ENCODE results near the gene FLNB.

FLNB gene

GRCh38 chr3:57961177-57961827 lies 46.9 kb upstream of the FLNB start:
- Mint-ChIP-seq H3K36me3 (ENCODE audit: low read depth) (no peaks in the 10 kb centered on the region), H3K4me1 (peaks cover 16% of the 10 kb centered on the region), H3K9me3 (no peaks in the 10 kb centered on the region), H3K4me3 (no peak overlapping the region), H3K27me3 (ENCODE audit: low read depth, poor library complexity) (peaks cover 6% of the 10 kb centered on the region), H3K27ac (no peak overlapping the region)
- TF ChIP-seq CTCF (IDR thresholded peaks at IDR 0.05): no peak
- DNase-seq: no peak

DNA sequence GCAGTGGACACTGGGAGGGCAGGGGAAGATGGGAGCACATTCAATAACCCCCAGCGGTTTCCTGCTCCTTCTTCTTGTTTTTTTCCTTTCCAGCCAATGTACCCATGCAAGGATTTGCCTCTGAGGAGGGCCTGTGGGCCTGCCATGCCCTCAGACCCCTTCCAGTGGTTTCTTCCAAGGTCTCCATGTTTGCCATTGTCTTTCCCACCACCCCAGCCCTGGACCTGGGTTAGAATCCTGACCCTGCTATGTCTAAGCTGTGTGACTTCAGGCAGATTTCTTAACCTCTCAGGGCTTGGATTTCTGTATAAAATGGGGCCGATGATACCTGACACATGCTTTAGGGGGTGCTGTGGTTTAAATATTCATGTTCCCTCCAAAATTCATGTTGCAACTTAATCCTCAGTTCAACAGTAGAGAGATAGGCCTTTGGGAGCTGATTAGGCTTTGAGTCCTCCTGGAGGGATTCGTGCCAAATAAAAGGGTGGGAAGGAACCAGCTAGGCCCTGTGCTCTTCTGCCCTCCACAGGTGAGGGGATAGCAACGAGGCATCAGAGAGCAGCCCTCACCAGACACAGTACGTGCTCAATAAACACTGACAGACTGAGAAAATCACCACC lies 46.3 kb upstream of the FLNB start:
- Mint-ChIP-seq H3K4me1 (peaks cover 16% of the 10 kb centered on the region), H3K9me3 (no peaks in the 10 kb centered on the region), H3K27me3 (ENCODE audit: low read depth, poor library complexity) (peaks cover 6% of the 10 kb centered on the region), H3K36me3 (ENCODE audit: low read depth) (no peaks in the 10 kb centered on the region), H3K27ac (no peak overlapping the region), H3K4me3 (no peak overlapping the region)
- DNase-seq: no peak
- no peak for TF ChIP-seq CTCF (IDR thresholded peaks at IDR 0.05)

DNA sequence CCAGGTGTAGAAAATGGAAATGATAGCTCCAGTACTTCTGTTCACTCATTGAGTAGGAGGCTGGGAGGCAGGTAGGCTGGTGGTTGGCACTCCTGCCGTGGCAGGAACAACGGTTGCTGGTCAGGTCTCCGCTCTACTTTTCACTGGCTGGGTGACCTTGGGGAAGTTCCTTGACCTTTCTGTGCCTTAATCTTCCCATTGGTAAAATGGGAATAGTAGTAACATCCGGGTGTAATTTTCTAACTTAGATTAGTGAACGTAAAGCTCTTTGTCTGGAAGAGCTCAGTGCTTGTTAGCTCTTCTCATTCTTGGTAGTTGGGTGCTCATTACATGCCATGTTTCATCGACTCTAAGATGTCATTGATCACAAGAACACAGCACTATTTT lies 45.8 kb upstream of the FLNB start:
- Mint-ChIP-seq H3K4me3 (no peak overlapping the region), H3K36me3 (ENCODE audit: low read depth) (no peaks in the 10 kb centered on the region), H3K9me3 (no peaks in the 10 kb centered on the region), H3K27me3 (ENCODE audit: low read depth, poor library complexity) (peaks cover 6% of the 10 kb centered on the region), H3K27ac (no peak overlapping the region), H3K4me1 (peaks cover 16% of the 10 kb centered on the region)
- DNase-seq: no peak
- TF ChIP-seq CTCF (IDR thresholded peaks at IDR 0.05): no peak

- DNase-seq: no peak
- Mint-ChIP-seq H3K9me3 (no peaks in the 10 kb centered on the region), H3K27me3 (ENCODE audit: low read depth, poor library complexity) (peaks cover 6% of the 10 kb centered on the region), H3K36me3 (ENCODE audit: low read depth) (no peaks in the 10 kb centered on the region), H3K4me3 (no peak overlapping the region), H3K4me1 (peaks cover 14% of the 10 kb centered on the region), H3K27ac (no peak overlapping the region)
- TF ChIP-seq CTCF (IDR thresholded peaks at IDR 0.05): no peak
Observed at GRCh38 chr3:57963811-57964346, 44.3 kb upstream of the FLNB start.

DNA sequence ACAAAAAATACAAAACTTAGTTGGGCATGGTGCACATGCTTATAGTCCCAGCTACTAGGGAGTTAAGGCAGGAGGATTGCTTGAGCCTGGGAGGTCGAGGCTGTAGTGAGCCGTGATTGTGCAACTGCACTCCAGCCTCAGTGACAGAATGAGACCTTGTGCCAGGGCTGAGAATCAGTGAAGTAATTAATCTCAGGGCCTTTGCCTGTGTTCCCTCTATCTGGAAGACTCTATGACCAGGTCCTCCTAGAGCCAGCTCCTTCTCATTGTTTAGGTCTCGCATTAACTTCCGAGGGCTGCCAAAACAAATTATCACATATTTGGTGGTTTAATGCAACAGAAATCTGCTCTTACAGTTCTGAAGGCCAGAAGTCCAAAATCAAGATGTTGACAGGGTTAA lies 41.4 kb upstream of the FLNB start:
- Mint-ChIP-seq H3K9me3 (no peaks in the 10 kb centered on the region), H3K36me3 (ENCODE audit: low read depth) (no peaks in the 10 kb centered on the region), H3K4me1 (peaks cover 29% of the 10 kb centered on the region), H3K4me3 (no peak overlapping the region), H3K27ac (no peak overlapping the region), H3K27me3 (ENCODE audit: low read depth, poor library complexity) (peaks cover 6% of the 10 kb centered on the region)
- no peak for TF ChIP-seq CTCF (IDR thresholded peaks at IDR 0.05)
- DNase-seq: no peak

DNA sequence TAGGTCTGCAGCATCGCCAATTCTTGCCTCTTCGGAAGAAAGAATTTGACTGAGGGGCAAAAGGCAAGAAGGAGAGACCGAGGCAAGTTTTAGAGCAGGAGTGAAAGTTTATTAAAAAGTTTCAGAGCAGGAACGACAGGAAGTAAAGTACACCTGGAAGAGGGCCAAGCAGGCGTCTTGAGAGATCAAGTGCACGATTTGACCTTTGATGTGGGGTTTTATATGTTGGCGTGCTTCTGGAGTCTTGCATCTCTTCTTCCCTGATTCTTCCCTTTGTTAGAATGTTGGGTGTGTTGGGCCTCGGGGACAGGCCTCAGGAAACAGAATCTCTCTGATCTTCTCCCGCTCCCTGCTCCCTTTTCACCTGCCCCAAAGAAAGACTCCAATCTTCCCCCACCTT lies 40.6 kb upstream of the FLNB start:
- no peak for TF ChIP-seq CTCF (IDR thresholded peaks at IDR 0.05)
- H3K4me3 Mint-ChIP-seq: no peak overlapping the region
- H3K4me1 Mint-ChIP-seq: peaks cover 37% of the 10 kb centered on the region
- DNase-seq: no peak
- H3K27me3 Mint-ChIP-seq (ENCODE audit: low read depth, poor library complexity): peaks cover 6% of the 10 kb centered on the region
- no peaks in the 10 kb centered on the region for H3K9me3 Mint-ChIP-seq
- peak overlapping the region; percentile 57 for H3K27ac Mint-ChIP-seq
- H3K36me3 Mint-ChIP-seq (ENCODE audit: low read depth): no peaks in the 10 kb centered on the region
